ENCODE data around the gene RAD51B.

- TF ChIP-seq CTCF (IDR thresholded peaks at IDR 0.05; ENCODE audit: insufficient read depth, low read length) (no peak), POLR2AphosphoS5 (IDR thresholded peaks at IDR 0.05; ENCODE audit: low read depth) (no peak), SPI1 (IDR thresholded peaks at IDR 0.05; ENCODE audit: borderline replicate concordance, low read depth) (no peak)
Observed at GRCh38 chr14:68274725-68275124, 455.1 kb downstream of the RAD51B start.

All from HL-60 (cell line).